Skeletal muscle satellite cell (primary cell): ENCODE results near the gene CELF4.

Source experiments
- H3K27me3 ChIP-seq: 2 replicates; pipeline ENCODE4 v1.7.0; 2013; ENCODE audit warnings: low read length; ENCODE audit not compliant: control insufficient read depth, insufficient read depth
- H3K36me3 ChIP-seq: 2 replicates; pipeline ENCODE4 v1.7.0; 2013; ENCODE audit warnings: mild to moderate bottlenecking, control low read depth, low read length; ENCODE audit not compliant: insufficient read depth
- H3K4me1 ChIP-seq: 2 replicates; pipeline ENCODE4 v1.7.0; 2013; ENCODE audit warnings: low read length; ENCODE audit not compliant: control insufficient read depth, insufficient read depth
- H3K4me2 ChIP-seq: 2 replicates; pipeline ENCODE4 v1.7.0; 2013; ENCODE audit warnings: mild to moderate bottlenecking, low read length
- H3K4me3 ChIP-seq: 2 replicates; pipeline ENCODE4 v1.7.0; 2013; ENCODE audit warnings: low read length
- H3K9ac ChIP-seq: 2 replicates; pipeline ENCODE4 v1.7.0; 2013; ENCODE audit warnings: mild to moderate bottlenecking, low read depth, low read length, moderate library complexity
- H3K9me3 ChIP-seq: replicated peaks from 2 replicates; pipeline ENCODE4 v1.7.0; 2013; ENCODE audit warnings: mild to moderate bottlenecking, control low read depth, low read length

Gene CELF4

DNA sequence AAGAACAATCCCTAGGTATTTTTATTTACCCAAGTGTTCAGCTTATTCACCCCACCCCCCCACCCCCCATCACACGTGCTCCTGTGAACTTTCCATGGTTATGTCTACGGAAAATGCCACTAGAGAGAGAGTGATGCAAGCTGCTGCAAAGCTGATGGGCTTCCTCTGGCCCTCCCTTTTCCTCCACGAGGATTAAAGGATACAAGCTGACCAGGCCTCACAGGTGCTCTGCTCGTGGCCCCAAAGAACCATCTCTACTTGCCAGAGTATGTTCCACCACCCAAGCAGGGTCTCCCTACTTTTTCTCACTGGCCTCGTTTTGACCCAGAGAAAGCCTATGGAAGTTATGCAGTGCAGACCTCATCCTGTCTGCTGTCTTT lies 342.6 kb downstream of the CELF4 start:
- Histone ChIP-seq H3K9me3 (no peaks in the 10 kb centered on the region), H3K4me3 (no peak overlapping the region), H3K9ac (no peak overlapping the region), H3K27me3 (no peaks in the 10 kb centered on the region), H3K4me2 (no peak overlapping the region), H3K36me3 (no peaks in the 10 kb centered on the region), H3K4me1 (no peaks in the 10 kb centered on the region)

DNA sequence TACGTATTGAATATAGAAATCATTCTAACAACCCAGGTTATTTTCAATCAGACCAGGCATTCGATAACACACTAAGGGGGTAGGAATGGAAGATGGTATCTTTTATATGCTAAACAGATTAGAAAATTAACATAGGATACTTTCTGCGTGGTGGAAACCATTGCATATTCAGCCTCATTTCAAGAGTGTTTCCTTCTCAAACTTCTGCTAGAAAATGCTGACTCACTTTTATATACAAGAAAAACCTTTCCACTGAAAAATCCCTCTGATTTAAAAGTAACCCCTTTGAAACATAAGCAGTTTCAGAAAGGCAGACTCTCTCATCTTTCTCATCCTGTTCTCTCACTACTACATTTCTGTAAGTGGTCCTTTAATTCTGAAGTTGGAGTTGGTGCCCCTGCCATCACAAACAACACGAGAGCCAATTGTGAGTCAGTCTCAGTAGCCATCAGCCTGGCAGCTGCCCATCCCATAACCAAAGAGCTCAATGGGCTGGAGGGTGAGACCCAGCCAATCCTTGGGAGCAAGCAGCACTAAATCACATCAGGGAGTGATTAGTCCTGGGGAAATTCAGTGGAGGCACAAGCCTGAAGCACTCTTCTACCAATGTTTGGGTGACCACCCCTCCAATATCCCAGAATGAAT lies 343.1 kb downstream of the CELF4 start:
- Histone ChIP-seq H3K4me1 (no peaks in the 10 kb centered on the region), H3K9me3 (no peaks in the 10 kb centered on the region), H3K27me3 (no peaks in the 10 kb centered on the region), H3K36me3 (no peaks in the 10 kb centered on the region), H3K4me2 (no peak overlapping the region), H3K4me3 (no peak overlapping the region), H3K9ac (no peak overlapping the region)

DNA sequence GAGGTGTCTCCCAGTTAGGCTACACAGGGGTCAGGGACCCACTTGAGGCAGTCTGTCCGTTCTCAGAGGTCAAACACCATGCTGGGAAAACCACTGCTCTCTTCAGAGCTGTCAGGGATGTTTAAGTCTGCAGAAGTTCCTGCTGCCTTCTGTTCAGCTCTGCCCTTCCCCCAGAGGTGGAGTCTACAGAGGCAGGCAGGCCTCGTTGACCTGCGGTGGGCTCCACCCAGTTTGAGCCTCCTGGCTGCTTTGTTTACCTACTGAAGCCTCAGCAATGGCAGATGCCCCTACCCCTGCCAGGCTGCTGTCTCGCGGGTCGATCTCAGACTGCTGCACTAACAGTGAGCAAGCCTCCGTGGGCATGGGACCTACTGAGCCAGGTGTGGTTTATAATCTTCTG lies 346.3 kb downstream of the CELF4 start:
- H3K9me3 ChIP-seq: no peaks in the 10 kb centered on the region
- no peak overlapping the region for H3K4me2 ChIP-seq
- no peak overlapping the region for H3K4me3 ChIP-seq
- no peaks in the 10 kb centered on the region for H3K4me1 ChIP-seq
- no peak overlapping the region for H3K9ac ChIP-seq
- no peaks in the 10 kb centered on the region for H3K27me3 ChIP-seq
- H3K36me3 ChIP-seq: no peaks in the 10 kb centered on the region

DNA sequence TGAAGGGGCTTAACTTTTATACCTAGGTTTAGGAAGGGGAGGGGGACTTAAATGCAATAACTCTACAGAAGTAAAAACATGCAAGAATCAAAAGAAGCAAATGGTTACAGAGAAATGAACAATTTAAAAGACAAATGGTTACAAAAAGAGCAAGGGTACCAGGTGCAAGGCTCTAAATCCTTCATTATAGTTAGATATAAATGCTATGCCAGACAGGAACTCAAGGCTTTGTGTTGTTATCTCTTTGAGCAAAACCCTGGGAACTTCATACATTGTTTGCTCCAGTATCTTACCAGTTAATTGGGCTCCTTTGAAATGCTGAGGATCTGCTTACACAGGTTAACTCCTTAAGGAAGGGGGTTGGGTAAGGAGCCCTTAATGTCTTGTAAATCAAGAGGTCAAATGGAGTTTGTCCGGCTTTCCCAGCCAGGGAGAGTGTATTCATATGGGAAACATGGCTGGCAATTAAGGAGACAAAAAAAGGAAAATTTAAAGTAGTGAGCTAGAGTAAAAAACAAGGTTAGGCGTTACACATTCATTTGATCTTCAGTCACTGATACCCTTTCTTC lies 347.5 kb downstream of the CELF4 start:
- Histone ChIP-seq H3K36me3 (no peaks in the 10 kb centered on the region), H3K9me3 (no peaks in the 10 kb centered on the region), H3K4me3 (no peak overlapping the region), H3K27me3 (no peaks in the 10 kb centered on the region), H3K9ac (no peak overlapping the region), H3K4me2 (no peak overlapping the region), H3K4me1 (no peaks in the 10 kb centered on the region)

DNA sequence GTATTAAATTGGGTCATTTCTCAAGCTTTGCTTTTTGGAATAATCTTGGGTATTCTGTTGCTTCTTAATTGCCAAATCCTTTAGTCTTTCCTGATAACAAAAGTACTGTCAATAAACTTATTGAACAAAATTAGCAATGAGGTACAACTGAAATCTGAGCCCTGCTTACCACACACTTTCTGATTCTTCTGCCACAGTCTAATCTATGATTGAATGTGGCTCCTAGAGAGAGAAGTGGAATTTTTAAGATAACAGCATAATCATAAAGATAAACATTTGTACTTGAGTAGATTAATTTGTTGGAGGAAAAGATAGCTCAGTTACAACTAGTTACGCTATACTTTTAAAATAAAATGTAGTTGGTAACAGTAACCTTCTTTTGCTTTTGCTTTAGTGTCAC lies 354.8 kb downstream of the CELF4 start:
- Histone ChIP-seq H3K4me2 (no peak overlapping the region), H3K27me3 (no peaks in the 10 kb centered on the region)

DNA sequence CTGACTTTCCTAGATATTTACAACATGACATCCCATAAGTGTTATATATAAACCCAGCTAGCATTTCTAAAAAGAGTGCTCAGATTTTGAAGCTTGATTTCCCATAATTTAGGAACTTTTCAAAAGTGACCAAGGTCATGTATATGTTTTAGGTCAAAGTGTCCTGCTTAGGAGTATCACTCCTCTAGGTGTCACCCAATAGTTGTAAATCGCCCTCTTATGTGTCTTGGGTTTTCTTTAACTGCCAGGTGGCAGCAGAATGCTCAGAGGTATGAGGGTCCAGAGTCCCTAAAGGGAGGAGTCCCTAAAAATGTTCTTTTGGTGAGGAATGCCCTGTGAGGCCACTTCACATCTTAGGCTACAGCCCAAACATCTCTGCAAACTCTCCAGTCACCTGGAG lies 358.3 kb downstream of the CELF4 start:
- Histone ChIP-seq H3K4me3 (no peak overlapping the region), H3K9me3 (no peaks in the 10 kb centered on the region), H3K27me3 (no peaks in the 10 kb centered on the region), H3K36me3 (no peaks in the 10 kb centered on the region), H3K4me1 (no peaks in the 10 kb centered on the region), H3K9ac (no peak overlapping the region), H3K4me2 (no peak overlapping the region)

More for the DNA sequence above, 354.8 kb downstream of the CELF4 start:
- H3K4me1 ChIP-seq: no peaks in the 10 kb centered on the region
- no peak overlapping the region for H3K9ac ChIP-seq
- no peaks in the 10 kb centered on the region for H3K9me3 ChIP-seq
- no peaks in the 10 kb centered on the region for H3K36me3 ChIP-seq
- H3K4me3 ChIP-seq: no peak overlapping the region

DNA sequence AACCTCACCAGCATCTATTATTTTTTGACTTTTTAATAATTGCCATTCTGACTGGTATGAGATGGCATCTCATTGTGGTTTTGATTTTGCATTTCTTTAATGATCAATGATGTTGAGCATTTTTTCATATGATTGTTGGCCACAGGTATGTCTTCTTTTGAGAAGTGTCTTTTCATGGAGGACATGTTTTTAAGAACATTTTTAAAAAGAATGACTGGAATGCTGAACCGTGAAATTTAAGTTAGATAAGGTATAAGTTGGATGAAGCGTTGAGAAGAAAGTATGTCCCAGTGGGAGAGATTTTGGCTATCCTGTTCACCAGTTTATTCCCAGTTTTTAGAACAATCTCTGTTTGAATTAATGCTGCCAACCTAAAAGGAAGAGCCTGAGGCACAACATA lies 365.9 kb downstream of the CELF4 start:
- H3K27me3 ChIP-seq: no peaks in the 10 kb centered on the region
- no peaks in the 10 kb centered on the region for H3K4me1 ChIP-seq
- no peak overlapping the region for H3K4me3 ChIP-seq
- H3K36me3 ChIP-seq: no peaks in the 10 kb centered on the region
- no peak overlapping the region for H3K4me2 ChIP-seq
- no peaks in the 10 kb centered on the region for H3K9me3 ChIP-seq
- no peak overlapping the region for H3K9ac ChIP-seq
